Measurements from ENCODE around the gene SPEM2. TPM values are rescaled to one million over a fixed set of nuclear protein-coding genes. Genes with fewer than 3 reads are reported as not detected.

The SPEM2 gene
- total RNA-seq, 1 donor from 2014 or later = not detected

- H3K27ac Mint-ChIP-seq (ENCODE audit: unreplicated experiment) = no peak overlapping the region
- H3K4me1 Mint-ChIP-seq = peaks cover 55% of the 10 kb centered on the region
- H3K36me3 Mint-ChIP-seq (ENCODE audit: low read depth) = peaks cover 6% of the 10 kb centered on the region
- TF ChIP-seq CTCF (conservative IDR thresholded peaks at IDR 0.05) = no peak
- H3K9me3 Mint-ChIP-seq = no peaks in the 10 kb centered on the region
- peaks cover 72% of the 10 kb centered on the region for H3K27me3 Mint-ChIP-seq (ENCODE audit: low read depth)
- DNase-seq (ENCODE audit: low read depth, low spot score) = no peak
- peak overlapping the region; percentile 68 for H3K4me3 Mint-ChIP-seq
Observed at GRCh38 chr17:7442142-7442541, 16.7 kb downstream of the SPEM2 start.

DNA sequence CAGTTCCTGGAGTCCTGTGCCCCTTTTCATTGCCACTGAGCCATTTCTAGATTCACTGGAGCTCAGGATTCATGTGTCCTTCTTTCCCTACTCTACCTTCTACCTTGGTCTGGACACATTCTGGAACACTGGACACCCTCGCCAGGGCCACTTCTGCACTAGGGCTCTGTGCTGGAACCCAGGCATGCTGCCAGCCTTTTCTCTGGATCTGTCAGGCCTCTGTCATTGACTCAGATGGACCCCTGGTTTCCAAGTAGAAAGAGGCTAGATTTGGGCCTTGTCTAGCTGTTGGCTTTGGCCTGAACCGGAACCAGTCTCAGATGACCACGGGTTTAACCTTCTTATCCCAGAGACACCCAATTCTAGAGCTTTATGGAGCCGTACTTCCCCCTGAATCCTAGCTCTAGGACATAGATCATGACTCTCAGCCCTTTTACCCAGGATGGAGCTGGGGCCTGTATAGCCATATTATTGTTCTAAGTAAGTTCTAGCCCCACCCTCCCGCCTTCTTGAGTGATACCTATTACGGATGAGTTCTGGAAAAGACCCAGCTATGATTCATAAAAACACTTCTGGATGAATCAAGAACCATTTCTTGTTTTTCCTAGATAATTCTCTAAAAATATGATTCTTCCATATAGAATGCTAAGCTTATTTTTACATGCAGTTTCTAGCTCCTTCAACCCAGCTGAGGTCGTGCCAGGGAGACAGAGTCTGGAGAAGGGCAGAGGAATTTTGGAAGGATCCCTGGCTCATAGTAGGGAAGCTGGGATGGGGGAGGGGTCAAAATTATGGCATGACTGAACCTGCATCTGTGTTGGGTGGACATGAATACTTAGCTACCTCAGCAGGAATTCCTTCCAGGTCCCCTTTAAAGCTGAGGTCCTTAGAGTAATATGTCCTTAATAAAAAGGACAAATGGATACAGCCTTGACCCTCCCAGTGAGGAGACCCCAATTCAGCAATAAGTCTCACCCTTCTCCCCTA lies 18.4 kb downstream of the SPEM2 start:
- H3K27ac Mint-ChIP-seq (ENCODE audit: unreplicated experiment) = no peak overlapping the region
- no peak for TF ChIP-seq CTCF (conservative IDR thresholded peaks at IDR 0.05)
- H3K36me3 Mint-ChIP-seq (ENCODE audit: low read depth) = peaks cover 3% of the 10 kb centered on the region
- H3K4me3 Mint-ChIP-seq = peak overlapping the region; percentile 72
- H3K9me3 Mint-ChIP-seq = no peaks in the 10 kb centered on the region
- no peak for DNase-seq (ENCODE audit: low read depth, low spot score)
- peaks cover 62% of the 10 kb centered on the region for H3K27me3 Mint-ChIP-seq (ENCODE audit: low read depth)
- H3K4me1 Mint-ChIP-seq = peaks cover 44% of the 10 kb centered on the region

- TF ChIP-seq CTCF (conservative IDR thresholded peaks at IDR 0.05) = peak; percentile 37
- DNase-seq (ENCODE audit: low read depth, low spot score) = peak; percentile 73
- H3K27ac Mint-ChIP-seq (ENCODE audit: unreplicated experiment) = peak within 1 kb of the TSS; percentile 87
- no peaks in the 10 kb centered on the region for H3K36me3 Mint-ChIP-seq (ENCODE audit: low read depth)
- H3K4me1 Mint-ChIP-seq = peaks cover 39% of the 10 kb centered on the region
- H3K9me3 Mint-ChIP-seq = no peaks in the 10 kb centered on the region
- peaks cover 54% of the 10 kb centered on the region for H3K27me3 Mint-ChIP-seq (ENCODE audit: low read depth)
- peak within 1 kb of the TSS; percentile 85 for H3K4me3 Mint-ChIP-seq
Observed at GRCh38 chr17:7444682-7445618, 19.5 kb downstream of the SPEM2 start, which contains the start of gene CHRNB1. Gene CHRNB1 (plus strand): TSS chr17:7445061. CDS start chr17:7445128, 67 bp downstream.

GRCh38 chr17:7445619-7445968 lies 20.2 kb downstream of the SPEM2 start:
- no peak for TF ChIP-seq CTCF (conservative IDR thresholded peaks at IDR 0.05)
- Mint-ChIP-seq H3K9me3 (no peaks in the 10 kb centered on the region), H3K27ac (ENCODE audit: unreplicated experiment) (peak overlapping the region; percentile 87), H3K27me3 (ENCODE audit: low read depth) (peaks cover 48% of the 10 kb centered on the region), H3K36me3 (ENCODE audit: low read depth) (no peaks in the 10 kb centered on the region), H3K4me1 (peaks cover 34% of the 10 kb centered on the region), H3K4me3 (peak overlapping the region; percentile 85)
- no peak for DNase-seq (ENCODE audit: low read depth, low spot score)

DNA sequence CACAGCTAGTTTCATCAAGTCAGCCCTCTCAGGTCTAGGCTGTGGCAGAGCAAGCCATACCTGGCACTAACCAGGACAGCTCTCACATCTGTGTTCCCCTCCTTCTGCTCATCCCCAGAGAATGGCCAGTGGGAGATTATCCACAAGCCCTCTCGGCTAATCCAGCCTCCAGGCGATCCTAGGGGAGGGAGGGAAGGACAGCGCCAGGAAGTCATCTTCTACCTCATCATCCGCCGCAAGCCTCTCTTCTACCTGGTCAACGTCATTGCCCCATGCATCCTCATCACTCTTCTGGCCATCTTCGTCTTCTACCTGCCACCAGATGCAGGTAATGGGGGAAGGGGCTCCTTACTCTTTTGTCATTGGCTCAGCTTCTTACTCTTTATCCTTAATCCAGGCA lies 23.0 kb downstream of the SPEM2 start:
- Mint-ChIP-seq H3K4me3 (no peak overlapping the region), H3K27ac (ENCODE audit: unreplicated experiment) (no peak overlapping the region), H3K36me3 (ENCODE audit: low read depth) (no peaks in the 10 kb centered on the region), H3K27me3 (ENCODE audit: low read depth) (peaks cover 26% of the 10 kb centered on the region), H3K4me1 (peaks cover 16% of the 10 kb centered on the region), H3K9me3 (no peaks in the 10 kb centered on the region)
- TF ChIP-seq CTCF (conservative IDR thresholded peaks at IDR 0.05) = no peak
- DNase-seq (ENCODE audit: low read depth, low spot score) = no peak
